Skin epidermis (tissue), 12 donors: ENCODE results near the gene MRPL4.
A peak's percentile ranks its signal among the peaks of the same experiment; 100 is the strongest.

Experiments used
- H3K27ac ChIP-seq, 21 experiments: fragments of 200-600 bp; sonication (generic) in 11 of 21; one replicate each; pipeline ENCODE4 v1.5.0; 2020; ENCODE audit warnings: mild to moderate bottlenecking in 3 of 21, inconsistent platforms in 2 of 21, moderate library complexity in 2 of 21
- H3K4me3 ChIP-seq, 7 experiments: fragments of 200-600 bp; sonication (generic) in 2 of 7; one replicate each; pipeline ENCODE4 v1.5.0; 2020; ENCODE audit warnings: inconsistent platforms in 2 of 7, mild to moderate bottlenecking in 2 of 7, moderate library complexity in 1 of 7

Gene MRPL4

DNA sequence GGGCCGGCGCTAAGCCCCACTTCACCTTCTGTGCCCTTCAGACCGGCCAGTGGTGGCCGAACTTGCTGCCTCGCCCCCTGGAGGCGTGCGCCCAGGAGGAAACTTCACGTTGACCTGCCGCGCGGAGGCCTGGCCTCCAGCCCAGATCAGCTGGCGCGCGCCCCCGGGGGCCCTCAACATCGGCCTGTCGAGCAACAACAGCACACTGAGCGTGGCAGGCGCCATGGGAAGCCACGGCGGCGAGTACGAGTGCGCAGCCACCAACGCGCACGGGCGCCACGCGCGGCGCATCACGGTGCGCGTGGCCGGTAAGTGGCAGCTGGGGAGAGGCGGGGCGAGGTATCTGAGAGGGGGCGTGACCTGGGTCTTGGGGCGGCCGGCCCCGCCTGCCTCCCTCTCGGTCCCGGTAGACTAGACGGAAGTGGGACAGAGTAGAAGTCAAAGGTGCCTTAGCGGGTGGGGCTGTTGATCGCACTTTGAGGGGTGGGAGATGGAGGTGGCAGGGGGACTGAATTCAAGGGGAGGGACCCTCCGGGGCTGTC is 43.4 kb downstream of the MRPL4 start:
- Histone ChIP-seq H3K27ac (peak overlapping the region in 2 of 21 experiments; percentile 10 to 42), H3K4me3 (peak overlapping the region; percentile 9 to 29 (median 17))

DNA sequence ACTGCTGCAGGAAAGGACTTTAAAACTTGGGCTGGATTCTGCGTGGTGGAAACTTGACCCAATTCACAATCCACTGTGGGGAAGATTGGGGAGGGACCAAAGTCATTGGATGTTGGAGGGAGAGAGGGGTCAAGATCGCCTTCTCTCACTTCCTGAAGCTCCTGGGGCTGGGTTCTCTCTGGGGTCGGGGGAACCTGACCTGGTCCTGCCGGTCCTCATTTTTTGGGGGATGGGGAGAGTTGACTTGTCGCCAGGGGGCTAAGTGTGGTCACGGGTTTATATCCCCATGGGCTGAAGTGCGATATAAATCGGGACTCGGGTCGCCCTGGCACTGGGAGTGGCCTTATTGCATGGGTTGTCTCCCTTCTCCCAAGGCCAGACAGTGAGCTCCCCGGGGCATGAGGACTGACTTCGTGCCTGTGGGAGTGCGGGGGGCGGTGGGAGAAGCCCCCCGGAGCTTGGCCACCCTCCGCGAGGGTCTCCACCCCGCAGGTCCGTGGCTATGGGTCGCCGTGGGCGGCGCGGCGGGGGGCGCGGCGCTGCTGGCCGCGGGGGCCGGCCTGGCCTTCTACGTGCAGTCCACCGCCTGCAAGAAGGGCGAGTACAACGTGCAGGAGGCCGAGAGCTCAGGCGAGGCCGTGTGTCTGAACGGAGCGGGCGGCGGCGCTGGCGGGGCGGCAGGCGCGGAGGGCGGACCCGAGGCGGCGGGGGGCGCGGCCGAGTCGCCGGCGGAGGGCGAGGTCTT is 44.0 kb downstream of the MRPL4 start:
- peak overlapping the region; percentile 9 to 29 (median 17) for H3K4me3 ChIP-seq
- H3K27ac ChIP-seq: peak overlapping the region in 1 of 21 experiments; percentile 42

DNA sequence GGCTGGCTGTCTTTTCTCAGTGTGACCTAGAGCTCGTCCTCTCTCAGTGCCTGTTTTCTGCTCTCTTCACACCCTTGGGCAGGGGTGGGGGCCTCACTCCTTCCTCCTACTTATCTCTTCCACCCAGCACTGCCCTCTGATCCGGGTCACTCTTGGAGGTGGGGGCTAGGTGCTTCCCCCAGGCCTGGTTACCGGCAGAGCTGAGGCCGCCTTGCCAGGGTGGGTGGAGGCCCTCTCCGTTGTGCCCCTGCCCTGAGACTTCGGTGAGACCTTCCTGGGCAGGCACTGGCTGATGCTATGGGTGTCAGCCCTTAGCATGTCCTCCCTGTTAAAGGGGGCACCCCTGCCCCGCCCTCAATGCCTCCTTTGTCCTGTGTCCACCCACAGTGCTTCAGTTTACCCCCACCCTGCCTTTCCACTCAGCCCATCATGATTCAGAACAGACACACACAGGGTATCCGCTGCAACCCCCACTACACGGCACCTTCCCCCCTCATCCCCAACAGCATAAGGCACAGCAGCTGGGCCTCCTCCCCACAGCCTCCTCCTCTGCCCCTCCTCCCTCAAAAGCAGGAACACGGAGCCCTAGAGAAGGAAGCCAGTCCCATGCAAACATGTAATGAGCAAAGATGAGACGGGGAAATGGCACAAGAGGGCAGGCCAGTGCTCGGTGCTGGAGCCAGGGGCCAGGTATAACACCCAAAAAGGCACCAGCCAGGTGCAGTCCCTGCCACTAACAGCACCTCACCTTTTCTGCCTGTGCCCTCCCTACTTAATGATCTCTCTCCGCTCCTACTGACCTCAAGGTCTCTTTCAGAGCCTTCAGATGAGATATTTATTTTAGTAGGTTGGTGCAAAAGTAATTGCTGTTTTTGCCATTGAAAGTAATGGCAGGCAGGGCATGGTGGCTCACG is 47.8 kb downstream of the MRPL4 start:
- Histone ChIP-seq H3K27ac (no peak overlapping the region), H3K4me3 (no peak overlapping the region)

DNA sequence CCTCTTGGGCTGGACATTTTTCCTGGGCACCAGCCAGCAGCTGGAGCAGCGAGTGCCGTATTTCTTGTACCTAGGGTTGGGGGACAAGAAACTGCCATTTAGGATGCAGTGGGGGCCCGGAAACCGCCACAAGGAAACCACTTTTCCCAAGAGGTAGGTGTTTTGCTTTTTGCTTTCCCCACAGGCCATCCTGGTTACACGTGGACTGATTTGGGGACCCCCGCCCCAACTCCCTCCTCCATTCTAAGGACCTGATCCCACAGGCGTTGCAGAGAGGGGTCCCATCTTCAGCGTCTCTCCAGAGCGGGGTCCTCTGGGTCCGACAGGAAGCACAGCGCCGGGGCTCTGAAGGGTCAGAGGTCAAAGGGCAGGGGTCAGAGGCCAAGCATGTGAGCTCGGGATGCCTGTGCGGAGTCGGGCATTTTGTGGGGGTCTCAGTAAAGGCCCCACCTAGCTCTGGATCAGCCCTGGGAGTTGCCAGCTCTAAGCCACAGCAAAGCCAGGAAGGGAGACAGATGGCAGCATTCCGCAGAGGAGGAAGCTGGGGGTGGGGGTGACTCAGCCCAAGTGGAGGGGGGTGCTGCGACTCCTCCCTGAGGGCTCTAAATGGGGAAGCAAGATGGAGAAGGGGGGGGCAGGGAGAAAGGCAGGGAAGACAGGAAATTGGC is 53.3 kb downstream of the MRPL4 start:
- no peak overlapping the region for H3K4me3 ChIP-seq
- H3K27ac ChIP-seq: peak overlapping the region in 9 of 21 experiments; percentile 2 to 65 (median 47)

DNA sequence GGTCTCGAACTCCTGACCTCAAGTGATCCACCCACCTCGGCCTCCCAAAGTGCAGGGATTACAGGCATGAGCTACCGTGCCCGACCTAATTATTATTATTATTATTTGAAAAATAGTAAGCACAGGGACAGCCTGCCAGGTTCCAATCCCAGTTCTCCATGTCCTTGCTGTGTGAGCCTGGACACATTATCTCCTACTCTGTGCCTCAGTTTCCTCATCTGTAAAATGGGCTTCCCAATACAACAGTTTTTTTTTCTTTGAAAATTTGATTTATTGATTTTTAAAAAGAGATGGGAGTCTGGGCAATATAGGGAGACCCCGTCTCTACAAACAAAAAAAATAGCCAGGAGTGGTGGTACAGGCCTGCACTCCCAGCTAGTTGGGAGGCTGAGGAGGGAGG is 54.3 kb downstream of the MRPL4 start:
- no peak overlapping the region for H3K27ac ChIP-seq
- no peak overlapping the region for H3K4me3 ChIP-seq

DNA sequence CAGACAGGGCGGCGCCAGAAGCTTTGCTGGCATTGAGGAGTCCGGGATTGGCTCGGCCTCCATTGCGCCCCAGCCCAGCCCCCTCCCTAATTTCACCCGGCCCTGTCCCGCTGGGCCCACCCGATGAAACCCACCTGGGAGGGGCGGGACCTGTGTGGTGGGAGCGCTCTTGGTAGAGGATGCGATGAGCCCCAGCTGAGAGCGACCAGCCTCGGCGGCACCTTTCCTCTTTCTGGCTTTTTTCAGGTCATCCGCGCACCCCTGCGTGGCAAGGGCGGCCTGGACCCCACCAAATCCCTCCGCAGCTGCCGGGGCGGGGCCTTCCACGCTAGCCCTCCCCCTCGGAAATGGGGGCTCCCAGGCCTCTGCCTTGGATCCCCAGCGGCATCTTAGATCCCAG is 57.4 kb downstream of the MRPL4 start, which contains the start of gene ZGLP1:
TSS of gene ZGLP1 (minus strand) at position 393 of the 400 bp plus-strand sequence.
- Histone ChIP-seq H3K4me3 (no peak within 1 kb of the TSS), H3K27ac (no peak within 1 kb of the TSS)
